ENCODE data around the gene ZNF281. TPM values are rescaled to one million over a fixed set of nuclear protein-coding genes. Genes with fewer than 3 reads are reported as not detected.

Gene ZNF281
- polyA plus RNA-seq, 1 of the 3 experiments (the other 2 are of a cell fraction), result 3.0 TPM

GRCh38 chr1:200367841-200368534 is 41.8 kb downstream of the ZNF281 start:
- POLR2A ChIA-PET, result interaction anchor here (0.6 kb wide), 1 partner anchor 80 kb away, joined by 3 read pairs; no protein-coding TSS in a partner anchor
- Histone ChIP-seq H3F3A (replicated peaks; ENCODE audit: insufficient read depth) (peaks cover 22% of the 10 kb centered on the region), H3K27me3 (ENCODE audit: insufficient read depth) (no peaks in the 10 kb centered on the region), H3K9ac (peak overlapping the region; percentile 46; the same call in 1 of the 2 replicates), H3K79me2 (ENCODE audit: insufficient read depth) (no peaks in the 10 kb centered on the region), H4K20me1 (ENCODE audit: insufficient read depth) (no peaks in the 10 kb centered on the region), H3K4me2 (peak overlapping the region; percentile 58; the same call in 1 of the 2 replicates), H3K9me2 (no peaks in the 10 kb centered on the region), H3K27ac (ENCODE audit: low read depth in 2 of 2, low read length in 1 of 2) (peak overlapping the region; percentile 50 to 83; a peak in 3 of 4 replicates), H3K4me1 (ENCODE audit: control insufficient read depth in 1 of 2, insufficient read depth in 2 of 2, low read depth in 1 of 2, low read length in 1 of 2) (peaks cover 2 to 46% of the 10 kb centered on the region in 2 experiments), H2AFZ (ENCODE audit: low read depth) (no peak overlapping the region), H3K9me3 (no peaks in the 10 kb centered on the region), H3K4me3 (ENCODE audit: low read depth in 2 of 2, low read length in 1 of 2) (no peak overlapping the region), H3K36me3 (replicated peaks in 1 of 2; ENCODE audit: control insufficient read depth in 1 of 2, insufficient read depth in 2 of 2, low read length in 1 of 2) (no peaks in the 10 kb centered on the region)
- 25% methylated on average over 3 of the region's 3 CpGs for WGBS (ENCODE audit: low lambda C conversion rate)
- no peak for DNase-seq
- CTCF ChIA-PET, result interaction anchor here (0.6 to 2.1 kb wide), 3 partner anchors 121 to 255 kb away, joined by 3 to 5 read pairs (median 4); no protein-coding TSS in a partner anchor
- TF ChIP-seq RAD21 (IDR thresholded peaks at IDR 0.05; ENCODE audit: low read length) (no peak), GATA2 (CRISPR knock-in tag; IDR thresholded peaks at IDR 0.05) (no peak), REST (IDR thresholded peaks at IDR 0.05; ENCODE audit: low read depth, low read length) (no peak), SIN3A (IDR thresholded peaks at IDR 0.05; ENCODE audit: borderline replicate concordance, low read depth, low read length) (no peak), FOSL2 (IDR thresholded peaks at IDR 0.05; ENCODE audit: borderline replicate concordance, low read depth) (peak; percentile 61), EZH2phosphoT487 (IDR thresholded peaks at IDR 0.05; ENCODE audit: borderline replicate concordance, low read depth) (no peak), TEAD4 (IDR thresholded peaks at IDR 0.05; ENCODE audit: borderline replicate concordance, insufficient read depth) (0 out of 2 replicates have a peak, but pooled peaks have one; percentile 32), JUND (IDR thresholded peaks at IDR 0.05) (peak; percentile 78), TAF1 (IDR thresholded peaks at IDR 0.05; ENCODE audit: borderline replicate concordance, low read depth, low read length) (no peak), YY1 (IDR thresholded peaks at IDR 0.05; ENCODE audit: low read depth) (no peak), EP300 (IDR thresholded peaks at IDR 0.05; ENCODE audit: borderline replicate concordance in 1 of 2, low read depth in 1 of 2, low read length in 1 of 2) (peak; percentile 9 to 86; a peak in 1 of 4 replicates), RFX5 (IDR thresholded peaks at IDR 0.05; ENCODE audit: low read length) (no peak), POLR2AphosphoS5 (IDR thresholded peaks at IDR 0.05; ENCODE audit: low read depth, low read length) (peak; percentile 49; the same call in 1 of the 2 replicates), PBX3 (IDR thresholded peaks at IDR 0.05) (peak; percentile 93), GABPA (IDR thresholded peaks at IDR 0.05; ENCODE audit: low read depth) (no peak), TCF12 (IDR thresholded peaks at IDR 0.05) (peak; percentile 80), USF2 (IDR thresholded peaks at IDR 0.05; ENCODE audit: borderline replicate concordance, low read depth, low read length) (no peak), MEF2A (IDR thresholded peaks at IDR 0.05; ENCODE audit: borderline replicate concordance, low read depth) (peak; percentile 95), MAX (IDR thresholded peaks at IDR 0.05; ENCODE audit: low read depth) (no peak), RCOR1 (IDR thresholded peaks at IDR 0.05; ENCODE audit: low read length) (no peak), FOXJ3 (CRISPR knock-in tag; IDR thresholded peaks at IDR 0.05) (no peak), MXI1 (IDR thresholded peaks at IDR 0.05; ENCODE audit: low read depth, low read length) (no peak), ZBTB33 (IDR thresholded peaks at IDR 0.05; ENCODE audit: borderline replicate concordance, low read depth) (peak; percentile 52; the same call in 1 of the 2 replicates), RXRA (IDR thresholded peaks at IDR 0.05; ENCODE audit: borderline replicate concordance, low read depth) (peak; percentile 54; the same call in 1 of the 2 replicates), NFIC (IDR thresholded peaks at IDR 0.05; ENCODE audit: borderline replicate concordance) (peak; percentile 87), CHD2 (IDR thresholded peaks at IDR 0.05; ENCODE audit: low read length, partially characterized antibody) (no peak)

Data from SK-N-SH (cell line).